ENCODE measurements around the gene KLHL21. TPM values are rescaled to one million over a fixed set of nuclear protein-coding genes. Genes with fewer than 3 reads are reported as not detected.
"Not testable (repeated sequence)": the region's sequence is repeated elsewhere in the genome, so short reads cannot be mapped to it uniquely, and the experiment has no call there.

The KLHL21 gene
- 18.8 and 19.0 TPM in 2 replicates for total RNA-seq
- long read RNA-seq, full-length matches to known transcripts, result 3 of 9 reads
- long read RNA-seq, partial matches to known transcripts, result 0 of 9 reads
- long read RNA-seq, other reads (novel, unspliced or antisense), result 6 of 9 reads

GRCh38 chr1:6602669-6603237 is at the start of gene KLHL21:
Gene KLHL21, minus strand, starts transcription at chr1:6602869. Its CDS starts 52 bp downstream, at chr1:6602817.
- peak; percentile 73 for DNase-seq (ENCODE audit: low read depth, low spot score)
- TF ChIP-seq CTCF (conservative IDR thresholded peaks at IDR 0.05), result no peak
- Mint-ChIP-seq H3K4me1 (peaks cover 35% of the 10 kb centered on the region), H3K36me3 (ENCODE audit: low read depth) (no peaks in the 10 kb centered on the region), H3K27me3 (ENCODE audit: low read depth) (peaks cover 3% of the 10 kb centered on the region), H3K27ac (ENCODE audit: unreplicated experiment) (peak within 1 kb of the TSS; percentile 98), H3K9me3 (no peaks in the 10 kb centered on the region), H3K4me3 (peak within 1 kb of the TSS; percentile 91)

- TF ChIP-seq CTCF (conservative IDR thresholded peaks at IDR 0.05), result no peak
- Mint-ChIP-seq H3K27ac (ENCODE audit: unreplicated experiment) (no peak overlapping the region), H3K36me3 (ENCODE audit: low read depth) (peaks cover 4% of the 10 kb centered on the region), H3K9me3 (no peaks in the 10 kb centered on the region), H3K4me3 (no peak overlapping the region), H3K27me3 (ENCODE audit: low read depth) (no peaks in the 10 kb centered on the region), H3K4me1 (peaks cover 13% of the 10 kb centered on the region)
- DNase-seq (ENCODE audit: low read depth, low spot score), result no peak
Measured at GRCh38 chr1:6651909-6652308, 49.2 kb upstream of the KLHL21 start.

DNA sequence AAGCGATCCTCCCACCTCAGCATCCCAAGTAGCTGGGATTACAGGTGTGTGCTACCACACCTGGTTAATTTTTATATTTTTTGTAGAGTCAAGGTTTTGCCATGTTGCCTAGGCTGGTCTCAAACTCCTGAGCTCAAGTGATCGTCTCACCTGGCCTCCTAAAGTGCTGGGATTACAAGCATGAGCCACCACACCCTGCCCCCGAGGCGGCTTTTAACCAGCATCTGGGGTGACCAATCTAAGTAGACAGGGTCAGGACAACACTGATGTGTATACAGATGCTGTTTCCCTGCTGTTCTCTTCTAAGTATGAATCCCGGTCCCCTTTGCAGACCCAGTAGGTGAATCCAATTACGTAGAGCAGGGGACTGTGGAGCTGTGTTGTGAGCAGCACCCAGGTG is 45.9 kb upstream of the KLHL21 start:
- peaks cover 4% of the 10 kb centered on the region for H3K36me3 Mint-ChIP-seq (ENCODE audit: low read depth)
- H3K4me1 Mint-ChIP-seq, result peaks cover 5% of the 10 kb centered on the region
- no peak overlapping the region for H3K4me3 Mint-ChIP-seq
- no peaks in the 10 kb centered on the region for H3K27me3 Mint-ChIP-seq (ENCODE audit: low read depth)
- TF ChIP-seq CTCF (conservative IDR thresholded peaks at IDR 0.05), result no peak
- no peaks in the 10 kb centered on the region for H3K9me3 Mint-ChIP-seq
- DNase-seq (ENCODE audit: low read depth, low spot score), result no peak
- no peak overlapping the region for H3K27ac Mint-ChIP-seq (ENCODE audit: unreplicated experiment)

DNA sequence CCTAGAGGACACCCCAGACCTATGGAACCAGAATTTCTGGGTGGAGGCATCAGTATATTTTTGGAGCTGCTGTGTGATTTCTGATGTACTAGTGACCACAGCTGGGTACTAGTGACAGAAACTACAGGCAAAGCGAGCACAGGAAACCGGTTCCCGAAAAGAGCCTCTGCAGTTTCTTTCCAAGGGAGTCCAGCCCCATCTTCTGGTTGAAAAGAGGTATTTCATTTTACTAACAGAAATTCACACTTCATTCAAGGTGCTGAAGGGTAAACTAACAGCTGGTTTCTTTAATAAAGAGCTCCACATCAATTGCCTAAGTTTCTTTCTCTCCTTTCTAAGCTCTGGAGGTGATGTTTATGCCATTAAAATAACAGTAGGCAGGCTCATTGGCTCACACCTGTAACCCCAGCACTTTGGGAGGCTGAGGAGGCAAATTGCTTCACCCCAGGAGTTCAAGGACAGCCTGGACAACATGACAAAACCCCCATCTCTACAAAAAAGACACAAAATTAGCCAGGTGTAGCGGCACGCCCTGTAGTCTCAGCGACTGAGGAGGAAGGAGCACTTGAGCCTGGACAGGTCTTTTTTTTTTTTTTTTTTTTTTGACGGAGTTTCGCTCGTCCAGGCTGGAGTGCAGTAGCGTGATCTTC is 44.0 kb upstream of the KLHL21 start:
- no peaks in the 10 kb centered on the region for H3K4me1 Mint-ChIP-seq
- H3K4me3 Mint-ChIP-seq, result no peak overlapping the region
- TF ChIP-seq CTCF (conservative IDR thresholded peaks at IDR 0.05), result peak; percentile 75
- DNase-seq (ENCODE audit: low read depth, low spot score), result no peak
- H3K27me3 Mint-ChIP-seq (ENCODE audit: low read depth), result no peaks in the 10 kb centered on the region
- H3K36me3 Mint-ChIP-seq (ENCODE audit: low read depth), result peaks cover 8% of the 10 kb centered on the region
- H3K9me3 Mint-ChIP-seq, result no peaks in the 10 kb centered on the region
- no peak overlapping the region for H3K27ac Mint-ChIP-seq (ENCODE audit: unreplicated experiment)

DNA sequence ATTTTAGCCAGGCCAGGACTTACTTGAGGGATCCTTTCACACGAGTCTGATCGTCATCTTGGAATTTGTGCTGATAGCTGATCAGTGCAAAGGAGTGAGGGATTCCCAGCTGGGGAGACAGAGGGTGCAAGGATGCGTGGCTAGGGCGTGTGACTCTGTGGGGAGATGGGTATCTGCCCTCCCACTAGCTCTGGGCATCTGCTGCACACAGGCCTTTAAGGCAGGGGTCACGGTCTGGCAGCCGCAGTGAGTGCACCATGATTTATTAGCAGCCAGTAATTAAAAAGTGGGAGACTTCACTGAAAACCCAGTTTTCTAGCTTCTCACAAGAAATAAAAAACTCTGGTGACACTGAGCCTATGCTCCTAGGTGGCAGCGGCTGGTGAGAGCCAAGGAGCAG is 42.3 kb upstream of the KLHL21 start:
- H3K9me3 Mint-ChIP-seq, result no peaks in the 10 kb centered on the region
- no peaks in the 10 kb centered on the region for H3K4me1 Mint-ChIP-seq
- peaks cover 8% of the 10 kb centered on the region for H3K36me3 Mint-ChIP-seq (ENCODE audit: low read depth)
- H3K27ac Mint-ChIP-seq (ENCODE audit: unreplicated experiment), result no peak overlapping the region
- H3K4me3 Mint-ChIP-seq, result no peak overlapping the region
- TF ChIP-seq CTCF (conservative IDR thresholded peaks at IDR 0.05), result no peak
- no peak for DNase-seq (ENCODE audit: low read depth, low spot score)
- H3K27me3 Mint-ChIP-seq (ENCODE audit: low read depth), result no peaks in the 10 kb centered on the region

DNA sequence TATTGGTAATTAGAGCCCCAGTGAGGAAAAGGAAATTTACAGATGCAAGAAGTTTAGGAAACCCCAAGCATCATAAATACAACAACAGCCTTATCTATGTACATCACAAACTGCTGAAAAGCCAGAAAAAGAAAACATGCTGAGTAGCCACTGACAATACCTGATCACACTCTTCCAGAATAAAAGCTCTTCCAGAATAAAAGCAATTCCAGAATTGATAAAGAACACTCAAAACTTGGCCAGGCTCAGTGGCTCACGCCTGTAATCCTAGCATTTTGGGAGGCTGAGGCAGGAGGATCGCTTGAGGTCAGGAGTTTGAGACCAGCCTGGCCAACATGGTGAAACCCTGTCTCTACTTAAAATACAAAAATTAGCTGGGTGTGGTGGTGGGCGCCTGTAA is 38.2 kb upstream of the KLHL21 start:
- H3K27ac Mint-ChIP-seq (ENCODE audit: unreplicated experiment); H3K9me3 Mint-ChIP-seq: not testable (repeated sequence)
- peaks cover 11% of the 10 kb centered on the region for H3K36me3 Mint-ChIP-seq (ENCODE audit: low read depth)

More for the DNA sequence above, 38.2 kb upstream of the KLHL21 start:
- H3K4me3 Mint-ChIP-seq; DNase-seq (ENCODE audit: low read depth, low spot score); H3K27me3 Mint-ChIP-seq (ENCODE audit: low read depth); H3K4me1 Mint-ChIP-seq: not testable (repeated sequence)

Measured in neural crest cell (in vitro differentiated cells).